ENCODE data around the gene ZBTB40. TPM values are rescaled to one million over a fixed set of nuclear protein-coding genes. Genes with fewer than 3 reads are reported as not detected.
A peak's percentile ranks its signal among the peaks of the same experiment; 100 is the strongest.

The ZBTB40 gene
- total RNA-seq (10 to 100 TPM; 11.0 to 39.3 (median 17.2) TPM), polyA plus RNA-seq (1 to 10 TPM; 2.1 to 4.2 (median 2.6) TPM)
- long read RNA-seq, donor 1, result 0 reads
- long read RNA-seq, donor 2, full-length matches to known transcripts, result 1 of 1 reads
- long read RNA-seq, donor 2, partial matches to known transcripts, result 0 of 1 reads
- long read RNA-seq, donor 2, other reads (novel, unspliced or antisense), result 0 of 1 reads
- long read RNA-seq, donor 3, result 0 reads
- long read RNA-seq, donor 4, result 0 reads
- long read RNA-seq, donor 5, result 0 reads
- long read RNA-seq, donor 6, result 0 reads
- long read RNA-seq, donor 7, result 0 reads
- long read RNA-seq, donor 8, result 0 reads
- long read RNA-seq, donor 9, result 0 reads
- long read RNA-seq, donor 10, result 0 reads

GRCh38 chr1:22451702-22452480, at the start of gene ZBTB40:
ZBTB40 (plus strand) TSS chr1:22451851; CDS start chr1:22489949, 38,098 bp downstream.
- 0% methylated on average over 41 to 68 of the region's 68 CpGs for WGBS, 5 donors
- TF ChIP-seq POLR2AphosphoS5 (IDR thresholded peaks at IDR 0.05), result peak; percentile 84 to 97 (median 93)
- TF ChIP-seq CTCF (IDR thresholded peaks at IDR 0.05), result no peak
- peaks cover 19 to 63% (median 41%) of the 10 kb centered on the region in 4 donors for H3K4me1 ChIP-seq

GRCh38 chr1:22402356-22403053, 49.1 kb upstream of the ZBTB40 start:
- H3K4me3 ChIP-seq, result no peak overlapping the region
- 83 to 88% (median 85%) methylated on average over 9 to 12 of the region's 12 CpGs for WGBS, 5 donors
- DNase-seq, result no peak
- peaks cover 0 to 65% (median 4%) of the 10 kb centered on the region in 3 donors for H3K27me3 ChIP-seq
- no peaks in the 10 kb centered on the region for H3K36me3 ChIP-seq
- no peak overlapping the region for H3K27ac ChIP-seq
- H3K9me3 ChIP-seq, result no peaks in the 10 kb centered on the region
- intact Hi-C loops (cut with DNase I; ENCODE audit: low total_unique reads), result no loop called here
- TF ChIP-seq CTCF (IDR thresholded peaks at IDR 0.05) (no peak), POLR2A (IDR thresholded peaks at IDR 0.05) (no peak), EP300 (IDR thresholded peaks at IDR 0.05) (no peak), POLR2AphosphoS5 (IDR thresholded peaks at IDR 0.05) (no peak)
- H3K4me1 ChIP-seq, result no peaks in the 10 kb centered on the region

More at GRCh38 chr1:22451702-22452480, at the start of gene ZBTB40:
- Histone ChIP-seq H3K9me3 (no peaks in the 10 kb centered on the region), H3K27ac (peak within 1 kb of the TSS; percentile 90 to 98 (median 96)), H3K36me3 (no peaks in the 10 kb centered on the region), H3K4me3 (peak within 1 kb of the TSS; percentile 84 to 93 (median 86)), H3K27me3 (no peaks in the 10 kb centered on the region)
- intact Hi-C loops (cut with DNase I; ENCODE audit: low total_unique reads), result no loop called here
- DNase-seq, result peak; percentile 97 to 100

GRCh38 chr1:22404486-22404885, 47.2 kb upstream of the ZBTB40 start:
- intact Hi-C loops (cut with DNase I; ENCODE audit: low total_unique reads), result no loop called here

More at GRCh38 chr1:22404486-22404885, 47.2 kb upstream of the ZBTB40 start:
- Histone ChIP-seq H3K4me3 (no peak overlapping the region), H3K9me3 (no peaks in the 10 kb centered on the region), H3K27ac (no peak overlapping the region), H3K36me3 (no peaks in the 10 kb centered on the region), H3K27me3 (peaks cover 0 to 51% (median 4%) of the 10 kb centered on the region in 3 donors), H3K4me1 (no peaks in the 10 kb centered on the region)
- TF ChIP-seq EP300 (IDR thresholded peaks at IDR 0.05), result no peak
- no peak for TF ChIP-seq POLR2A (IDR thresholded peaks at IDR 0.05)
- TF ChIP-seq CTCF (IDR thresholded peaks at IDR 0.05), result no peak
- no peak for TF ChIP-seq POLR2AphosphoS5 (IDR thresholded peaks at IDR 0.05)
- no peak for DNase-seq
- WGBS, 5 donors, result 80 to 85% (median 81%) methylated on average over 5 of the region's 5 CpGs
